HG03442 (cell line): ENCODE measurements around the gene CCR8.
A peak's percentile ranks its signal among the peaks of the same experiment; 100 is the strongest.
"Not testable (repeated sequence)": the region's sequence is repeated elsewhere in the genome, so short reads cannot be mapped to it uniquely, and the experiment has no call there.

Experiments used
- ATAC-seq: cut with Tn5 transposase; IDR thresholded peaks from one replicate; pipeline ENCODE4 v1.9.1; 2021; ENCODE audit warnings: mild to moderate bottlenecking, moderate library complexity; ENCODE audit not compliant: unreplicated experiment

Gene CCR8

DNA sequence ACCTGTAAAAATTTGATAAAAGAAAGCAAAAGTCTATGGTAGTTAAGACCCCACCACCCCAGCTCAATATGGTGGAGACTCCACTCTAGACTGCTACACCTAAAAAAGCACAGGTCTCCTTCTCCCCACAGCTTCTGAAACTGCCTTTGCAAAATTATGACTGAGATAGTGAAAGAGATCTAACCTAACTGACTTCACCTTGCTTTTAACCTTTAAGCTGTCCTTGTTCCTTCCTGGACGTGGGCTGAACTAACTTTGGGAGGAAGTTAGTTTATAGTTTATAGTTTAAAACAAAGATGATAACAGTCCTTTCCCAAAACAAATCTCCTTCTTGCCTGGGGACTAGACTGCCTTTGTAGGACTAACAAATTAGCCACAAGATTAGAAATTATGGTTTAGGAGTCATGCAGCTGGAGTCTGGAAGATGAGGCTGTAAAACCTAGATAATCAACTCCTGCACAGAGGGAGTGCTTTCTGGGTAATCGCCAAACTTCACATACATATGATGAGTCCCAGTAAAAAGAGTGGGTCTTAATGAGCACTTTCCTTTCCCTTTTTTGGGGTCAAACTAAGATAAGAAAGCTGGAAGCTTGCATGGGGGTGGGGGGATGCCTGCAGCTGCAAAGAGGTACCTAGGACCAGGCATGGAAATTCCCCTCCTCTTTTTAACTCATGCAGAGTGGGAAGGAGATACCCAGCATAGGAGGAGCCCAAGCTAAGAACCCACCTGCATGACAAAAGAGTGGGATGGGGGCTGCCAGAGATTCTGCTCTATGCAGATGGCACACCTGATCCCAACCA lies 17.5 kb downstream of the CCR8 start:
- ATAC-seq = peak; percentile 82

DNA sequence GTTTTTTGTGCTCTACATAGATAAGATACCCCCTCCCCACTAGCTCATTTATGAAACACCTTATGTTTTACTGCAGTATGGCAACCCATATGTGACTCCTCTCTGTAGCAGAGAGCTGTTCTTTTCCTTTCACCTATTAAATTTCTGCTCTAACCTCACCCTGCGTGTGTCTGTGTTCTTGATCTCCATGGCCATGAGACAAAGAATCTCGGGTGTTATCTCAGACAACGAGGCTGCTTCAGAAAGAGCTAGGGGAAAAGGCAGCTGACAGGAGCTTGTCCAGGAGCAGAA lies 18.0 kb downstream of the CCR8 start:
- no peak for ATAC-seq

DNA sequence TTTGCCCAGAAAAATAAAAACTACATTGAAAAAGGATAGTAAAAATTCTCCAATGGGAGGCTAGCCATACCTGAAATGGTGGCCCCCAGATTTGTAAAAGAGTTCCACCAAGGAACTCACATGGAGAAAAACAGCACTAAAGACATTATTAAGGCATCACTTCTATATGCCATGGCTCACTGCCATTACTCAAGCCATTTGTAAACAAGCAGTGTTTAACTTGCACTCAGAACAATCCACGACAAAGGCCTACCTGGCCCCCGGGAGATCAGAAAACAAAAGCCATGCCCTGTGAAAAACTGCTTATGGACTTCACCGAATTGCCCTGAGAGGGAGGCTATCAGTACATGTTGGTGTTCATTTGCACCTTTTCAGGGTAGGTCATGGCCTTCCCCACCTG lies 19.6 kb downstream of the CCR8 start:
- no peak for ATAC-seq

GRCh38 chr3:39350714-39351113 lies 21.2 kb downstream of the CCR8 start:
- ATAC-seq = no peak

DNA sequence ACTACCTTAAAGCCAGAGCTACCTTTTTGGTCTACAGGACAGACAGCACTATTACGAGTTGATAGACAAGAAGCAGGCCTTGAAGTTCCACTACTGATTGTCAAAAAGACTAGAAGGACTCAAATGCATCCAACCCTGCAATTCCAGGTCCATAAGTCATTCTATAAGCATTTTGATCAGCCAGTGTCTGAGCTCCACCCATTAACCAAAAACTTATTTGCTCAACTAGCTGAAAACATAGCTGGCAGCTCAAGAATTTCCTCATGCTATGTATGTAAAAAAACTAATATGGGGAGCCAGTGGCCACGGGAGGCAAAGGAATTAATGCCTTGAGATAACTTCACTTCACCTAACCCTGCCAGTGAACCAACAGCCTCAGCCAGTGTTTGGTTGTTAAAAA lies 21.6 kb downstream of the CCR8 start:
- ATAC-seq = not testable (repeated sequence)

DNA sequence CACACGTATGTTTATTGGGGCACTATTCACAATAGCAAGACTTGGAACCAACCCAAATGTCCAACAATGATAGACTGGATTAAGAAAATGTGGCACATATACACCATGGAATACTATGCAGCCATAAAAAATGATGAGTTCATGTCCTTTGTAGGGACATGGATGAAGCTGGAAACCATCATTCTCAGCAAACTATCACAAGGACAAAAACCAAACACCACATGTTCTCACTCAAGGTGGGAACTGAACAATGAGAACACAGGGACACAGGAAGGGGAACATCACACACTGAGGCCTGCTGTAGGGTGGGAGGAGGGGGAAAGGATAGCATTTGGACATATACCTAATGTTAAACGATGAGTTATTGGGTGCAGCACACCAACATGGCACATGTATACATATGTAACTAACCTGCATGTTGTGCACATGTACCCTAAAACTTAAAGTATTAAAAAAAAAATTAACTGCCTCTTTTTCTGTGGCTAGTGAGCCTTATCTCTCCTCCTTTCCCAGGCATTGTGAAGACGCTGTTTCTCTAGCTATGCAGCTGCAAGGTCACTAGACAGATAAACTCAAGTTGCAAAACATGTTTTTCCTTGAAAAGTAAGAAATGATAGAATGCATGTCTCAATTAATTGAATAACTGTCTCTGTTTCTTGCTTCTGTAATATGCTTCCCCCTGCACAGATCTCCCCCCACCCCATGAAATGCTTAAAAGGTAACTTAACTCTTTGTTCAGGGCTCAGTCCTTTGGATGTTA lies 23.8 kb downstream of the CCR8 start:
- not testable (repeated sequence) for ATAC-seq

- ATAC-seq = no peak
Measured at GRCh38 chr3:39358333-39358732, 28.8 kb downstream of the CCR8 start.

DNA sequence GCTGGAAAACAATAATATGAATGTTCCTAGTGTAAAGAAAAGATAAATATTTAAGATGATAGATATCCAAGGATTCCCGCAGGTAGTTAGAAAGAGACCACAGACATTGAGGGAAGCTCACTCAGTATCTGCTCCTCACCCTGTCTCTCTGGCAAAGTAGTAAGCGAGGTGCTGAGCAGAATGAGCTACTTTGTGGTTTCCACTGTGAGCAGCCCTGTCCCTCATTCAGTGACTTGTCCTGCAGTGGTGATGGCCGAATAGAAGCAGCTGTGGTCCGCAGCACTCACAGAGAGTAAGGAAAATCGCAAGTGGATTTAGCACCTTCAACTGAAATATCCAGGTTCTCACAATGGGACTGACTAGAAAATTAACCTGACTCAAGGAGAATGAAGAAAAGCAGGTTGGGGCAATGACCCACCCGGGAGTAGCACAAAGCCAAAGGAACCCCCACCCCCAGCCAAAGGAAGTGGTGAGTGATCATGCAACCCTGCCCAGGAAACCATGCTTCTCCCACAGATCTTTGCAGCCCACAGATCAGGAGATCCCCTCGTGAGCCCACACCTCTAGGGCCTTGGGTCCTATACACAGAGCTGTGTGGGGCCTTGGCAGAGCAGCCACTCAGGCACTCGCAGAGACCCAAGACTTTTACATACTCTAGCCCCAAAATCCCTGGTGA lies 31.9 kb downstream of the CCR8 start:
- peak; percentile 66 for ATAC-seq

- ATAC-seq = no peak
Measured at GRCh38 chr3:39362192-39362591, 32.7 kb downstream of the CCR8 start.

GRCh38 chr3:39362812-39363211 lies 33.3 kb downstream of the CCR8 start:
- ATAC-seq = no peak

- ATAC-seq = not testable (repeated sequence)
Measured at GRCh38 chr3:39370450-39370849, 40.9 kb downstream of the CCR8 start.

- no peak for ATAC-seq
Measured at GRCh38 chr3:39372833-39373232, 43.3 kb downstream of the CCR8 start.

DNA sequence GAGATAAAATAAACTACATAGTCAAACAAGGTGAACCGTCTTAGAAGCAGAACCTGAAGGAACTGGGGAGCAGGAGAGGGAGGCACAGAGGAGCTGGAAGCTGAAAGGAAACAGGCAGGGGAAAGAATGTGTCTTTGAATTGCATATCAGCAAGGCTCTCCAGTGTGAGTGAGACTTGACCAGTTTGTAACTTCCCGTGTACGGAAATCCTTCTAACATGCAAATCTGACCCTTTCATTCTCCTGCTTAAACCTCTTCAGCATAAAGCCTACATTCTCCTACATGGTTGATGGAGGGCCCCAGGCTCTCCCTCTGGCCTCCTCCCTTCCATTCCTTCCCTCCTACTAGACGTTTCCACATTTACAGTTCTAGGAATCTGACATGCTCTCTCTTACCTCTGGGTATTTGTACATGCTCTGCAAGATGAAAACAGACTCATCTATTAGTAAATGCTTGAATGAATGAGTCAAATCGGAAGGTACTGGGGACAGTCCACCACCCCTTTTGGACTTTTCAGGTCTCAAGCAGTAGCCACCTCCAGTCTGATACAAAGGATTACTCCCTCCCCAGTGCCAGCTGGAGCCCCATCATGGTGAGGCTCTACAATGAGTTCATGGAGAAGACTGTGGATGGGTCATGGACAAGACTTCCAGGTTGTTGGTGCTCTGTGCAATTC lies 47.6 kb downstream of the CCR8 start:
- ATAC-seq = no peak

- peak; percentile 73 for ATAC-seq
Measured at GRCh38 chr3:39378088-39378487, 48.6 kb downstream of the CCR8 start.

DNA sequence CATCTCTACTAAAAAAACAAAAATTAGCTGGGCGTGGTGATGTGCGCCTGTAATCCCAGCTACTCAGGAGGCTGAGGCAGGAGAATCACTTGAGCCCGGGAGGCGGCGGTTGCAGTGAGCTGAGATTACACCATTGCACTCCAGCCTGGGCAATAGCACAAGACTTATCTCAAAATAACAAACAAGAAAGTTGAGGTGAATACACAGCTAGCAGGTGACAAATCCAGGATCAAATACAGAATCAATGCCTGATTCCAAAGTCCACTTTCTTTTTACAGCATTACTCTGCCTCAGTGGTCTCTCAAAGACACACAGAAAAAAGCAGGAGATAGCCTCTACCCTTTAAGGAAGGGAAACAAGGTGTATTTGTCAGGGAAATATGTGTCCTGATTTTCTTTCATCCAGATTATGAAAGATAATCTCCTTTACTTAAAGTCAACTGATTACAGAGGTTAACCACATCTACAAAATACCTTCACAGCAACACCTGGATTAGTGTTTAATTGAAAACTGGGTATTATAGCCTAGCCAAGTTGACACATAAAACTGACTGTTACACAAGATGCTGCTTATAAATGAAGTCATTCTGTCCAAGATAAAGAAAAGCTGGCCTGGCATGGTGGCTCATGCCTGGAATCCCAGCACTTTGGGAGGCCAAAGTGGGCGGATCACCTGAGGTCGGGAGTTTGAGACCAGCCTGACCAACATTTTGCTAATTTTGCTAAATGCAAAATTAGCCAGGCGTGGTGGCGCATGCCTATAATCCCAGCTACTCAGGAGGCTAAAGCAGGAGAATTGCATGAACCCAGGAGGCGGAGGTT lies 49.7 kb downstream of the CCR8 start:
- ATAC-seq = no peak

DNA sequence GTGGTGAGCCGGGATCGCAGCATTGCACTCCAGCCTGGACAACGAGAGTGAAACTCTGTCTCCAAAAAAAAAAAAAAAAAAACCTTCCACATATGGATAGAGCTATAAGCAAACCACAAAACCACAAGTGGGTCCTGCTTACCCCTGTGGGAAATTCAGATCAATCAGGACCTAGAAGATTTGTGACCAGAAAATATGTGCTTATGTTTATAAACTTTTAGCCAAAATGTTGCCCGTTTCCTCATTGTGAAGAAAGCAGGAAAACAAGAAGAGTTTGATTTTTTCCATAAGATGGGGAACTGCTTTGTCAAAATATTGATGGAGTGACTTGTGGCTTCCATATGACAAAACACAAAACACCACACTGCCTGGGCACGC lies 50.3 kb downstream of the CCR8 start:
- no peak for ATAC-seq

DNA sequence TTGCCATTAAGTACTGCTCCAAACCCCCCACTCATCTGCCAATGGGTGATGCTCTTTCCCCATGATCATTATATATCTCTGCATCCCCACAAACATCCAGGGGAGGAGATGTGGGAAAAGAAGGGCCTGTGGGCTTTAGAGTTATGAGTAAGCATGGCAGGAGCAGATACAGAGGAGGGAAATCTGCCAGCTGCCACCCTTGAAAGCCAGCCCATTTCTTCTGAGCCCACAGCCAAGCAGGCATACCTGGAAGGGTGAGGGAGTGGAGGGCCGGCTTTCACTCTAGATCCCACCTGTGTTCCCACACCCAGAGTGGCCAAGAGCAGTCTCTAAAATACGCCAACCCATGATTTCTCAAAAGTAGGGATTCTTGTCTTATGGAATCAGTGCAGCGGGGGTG lies 51.9 kb downstream of the CCR8 start:
- no peak for ATAC-seq
